SK-N-MC (cell line): ENCODE results near the gene KIF1A.

Source experiments
- EZH2 ChIP-seq: fragments of 200-600 bp; sonication (generic); IDR thresholded peaks from one replicate; pipeline ENCODE4 v1.6.1; 2017; ENCODE audit warnings: antibody characterized with exemption
- FOXP2 ChIP-seq: optimal IDR thresholded peaks from 2 replicates; pipeline ENCODE3; 2011; ENCODE audit warnings: mild to moderate bottlenecking, moderate library complexity; ENCODE audit not compliant: insufficient read depth; ENCODE audit errors: extremely low read length, control extremely low read depth

- TF ChIP-seq EZH2 (no peak), FOXP2 (no peak)
These were observed 108.3 kb downstream of the KIF1A start for GRCh38 chr2:240711701-240712100.
